HEK293T (cell line): ENCODE data around the gene PRKCE.

ENCODE experiments used
- FOXA1 ChIP-seq: fragments of 450-650 bp; IDR thresholded peaks from 2 replicates; pipeline ENCODE4 v1.6.1; 2016; ENCODE audit warnings: mild to moderate bottlenecking
- FOXM1 ChIP-seq: fragments of 450-650 bp; IDR thresholded peaks from 2 replicates; pipeline ENCODE4 v1.6.1; 2017; ENCODE audit warnings: mild to moderate bottlenecking, borderline replicate concordance
- HDGF ChIP-seq: fragments of 450-650 bp; IDR thresholded peaks from 2 replicates; pipeline ENCODE4 v1.6.1; 2017; ENCODE audit warnings: antibody characterized with exemption, borderline replicate concordance
- NFRKB ChIP-seq: fragments of 450-650 bp; IDR thresholded peaks from 2 replicates; pipeline ENCODE4 v1.6.1; 2016; ENCODE audit warnings: mild to moderate bottlenecking, moderate library complexity
- SP1 ChIP-seq: fragments of 450-650 bp; IDR thresholded peaks from 2 replicates; pipeline ENCODE4 v1.6.1; 2017
- ZNF384 ChIP-seq: fragments of 450-650 bp; IDR thresholded peaks from 2 replicates; pipeline ENCODE4 v1.6.1; 2016
- TF ChIP-seq, protein P1 (sequence below): fragments of 450-650 bp; IDR thresholded peaks from 2 replicates; pipeline ENCODE4 v1.6.1; 2016

DNA sequence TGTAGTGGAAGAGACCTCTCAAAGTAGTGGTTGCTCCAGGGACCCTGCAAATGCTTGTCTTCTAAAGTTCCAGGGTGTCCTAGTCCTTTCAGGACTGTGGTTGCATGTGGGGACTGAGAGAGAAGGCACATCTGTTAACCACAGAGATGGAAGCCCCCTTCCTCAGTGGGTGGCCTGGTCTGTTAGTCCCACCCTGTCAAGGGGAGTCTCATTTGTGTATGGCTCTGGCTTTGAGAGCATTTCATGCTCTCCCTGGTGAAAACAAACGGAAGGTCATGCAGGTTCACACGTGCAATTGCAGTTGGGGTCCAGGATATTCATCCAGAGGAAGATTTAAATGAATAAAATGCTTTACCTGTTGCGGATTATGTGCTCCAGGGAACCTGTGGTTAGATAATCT, 219.6 kb downstream of the PRKCE start:
- TF ChIP-seq NFRKB (no peak), HDGF (no peak), FOXM1 (no peak), SP1 (no peak), FOXA1 (no peak), ZNF384 (no peak)
- TF ChIP-seq, protein P1, sequence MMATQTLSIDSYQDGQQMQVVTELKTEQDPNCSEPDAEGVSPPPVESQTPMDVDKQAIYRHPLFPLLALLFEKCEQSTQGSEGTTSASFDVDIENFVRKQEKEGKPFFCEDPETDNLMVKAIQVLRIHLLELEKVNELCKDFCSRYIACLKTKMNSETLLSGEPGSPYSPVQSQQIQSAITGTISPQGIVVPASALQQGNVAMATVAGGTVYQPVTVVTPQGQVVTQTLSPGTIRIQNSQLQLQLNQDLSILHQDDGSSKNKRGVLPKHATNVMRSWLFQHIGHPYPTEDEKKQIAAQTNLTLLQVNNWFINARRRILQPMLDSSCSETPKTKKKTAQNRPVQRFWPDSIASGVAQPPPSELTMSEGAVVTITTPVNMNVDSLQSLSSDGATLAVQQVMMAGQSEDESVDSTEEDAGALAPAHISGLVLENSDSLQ: no peak
